NCI-H2029 (cell line): ENCODE data around the gene OR4F29.
"Not testable (repeated sequence)": the region's sequence is repeated elsewhere in the genome, so short reads cannot be mapped to it uniquely, and the experiment has no call there.

Experiments used
- DNase-seq: peaks from one replicate; lab custom pipeline; 2025; lab: John Stamatoyannopoulos, UW

The OR4F29 gene

GRCh38 chr1:451578-451977 lies at the start of gene OR4F29:
Gene OR4F29, minus strand, starts transcription at chr1:451678. Its CDS starts 0 bp downstream, at chr1:451678.
- DNase-seq, result not testable (repeated sequence)
